ENCODE data around the gene TYROBP.

TYROBP gene

GRCh38 chr19:35943321-35944301, 35.5 kb upstream of the TYROBP start:
- Histone ChIP-seq H3K27ac (ENCODE audit: low read length) (no peak overlapping the region), H3K4me1 (ENCODE audit: insufficient read depth, low read length) (peaks cover 8% of the 10 kb centered on the region), H3K9ac (ENCODE audit: low read depth, low read length) (no peak overlapping the region), H3K79me2 (ENCODE audit: insufficient read depth, low read length) (0 out of 2 replicates have a peak, but pooled peaks cover 3% of the 10 kb centered on the region), H3K9me3 (ENCODE audit: insufficient read depth, low read length, severe bottlenecking) (no peaks in the 10 kb centered on the region), H2AFZ (ENCODE audit: low read depth, low read length) (no peak overlapping the region), H3K4me3 (ENCODE audit: low read depth in 1 of 2, low read length in 2 of 2) (no peak overlapping the region), H3K27me3 (ENCODE audit: insufficient read depth, low read length, poor library complexity) (no peaks in the 10 kb centered on the region), H4K20me1 (ENCODE audit: insufficient read depth, low read length) (peaks cover 22% of the 10 kb centered on the region), H3K36me3 (ENCODE audit: insufficient read depth, low read length) (peaks cover 32% of the 10 kb centered on the region), H3K4me2 (ENCODE audit: insufficient read depth, low read length) (no peak overlapping the region)
- DNase-seq = no peak
- no peak for ATAC-seq (ENCODE audit: insufficient read depth, low read depth)
- TF ChIP-seq EZH2 (IDR thresholded peaks at IDR 0.05; ENCODE audit: borderline replicate concordance, low read depth, low read length, severe bottlenecking) (no peak), CTCF (IDR thresholded peaks at IDR 0.05; ENCODE audit: borderline replicate concordance, extremely low read depth, low read length, poor library complexity, severe bottlenecking) (no peak)

GRCh38 chr19:35942235-35942634, 34.1 kb upstream of the TYROBP start:
- ATAC-seq (ENCODE audit: insufficient read depth, low read depth) = no peak
- H3K27ac ChIP-seq (ENCODE audit: low read length) = no peak overlapping the region
- no peaks in the 10 kb centered on the region for H3K9me3 ChIP-seq (ENCODE audit: insufficient read depth, low read length, severe bottlenecking)
- peaks cover 17% of the 10 kb centered on the region for H3K79me2 ChIP-seq (ENCODE audit: insufficient read depth, low read length)
- H2AFZ ChIP-seq (ENCODE audit: low read depth, low read length) = no peak overlapping the region
- H3K36me3 ChIP-seq (ENCODE audit: insufficient read depth, low read length) = peaks cover 32% of the 10 kb centered on the region
- DNase-seq = no peak
- no peak overlapping the region for H3K9ac ChIP-seq (ENCODE audit: low read depth, low read length)
- no peak overlapping the region for H3K4me2 ChIP-seq (ENCODE audit: insufficient read depth, low read length)
- H3K27me3 ChIP-seq (ENCODE audit: insufficient read depth, low read length, poor library complexity) = no peaks in the 10 kb centered on the region
- TF ChIP-seq CTCF (IDR thresholded peaks at IDR 0.05; ENCODE audit: borderline replicate concordance, extremely low read depth, low read length, poor library complexity, severe bottlenecking) = no peak
- no peak for TF ChIP-seq EZH2 (IDR thresholded peaks at IDR 0.05; ENCODE audit: borderline replicate concordance, low read depth, low read length, severe bottlenecking)
- H3K4me3 ChIP-seq (ENCODE audit: low read depth in 1 of 2, low read length in 2 of 2) = no peak overlapping the region
- H3K4me1 ChIP-seq (ENCODE audit: insufficient read depth, low read length) = peaks cover 21% of the 10 kb centered on the region
- H4K20me1 ChIP-seq (ENCODE audit: insufficient read depth, low read length) = peaks cover 34% of the 10 kb centered on the region

DNA sequence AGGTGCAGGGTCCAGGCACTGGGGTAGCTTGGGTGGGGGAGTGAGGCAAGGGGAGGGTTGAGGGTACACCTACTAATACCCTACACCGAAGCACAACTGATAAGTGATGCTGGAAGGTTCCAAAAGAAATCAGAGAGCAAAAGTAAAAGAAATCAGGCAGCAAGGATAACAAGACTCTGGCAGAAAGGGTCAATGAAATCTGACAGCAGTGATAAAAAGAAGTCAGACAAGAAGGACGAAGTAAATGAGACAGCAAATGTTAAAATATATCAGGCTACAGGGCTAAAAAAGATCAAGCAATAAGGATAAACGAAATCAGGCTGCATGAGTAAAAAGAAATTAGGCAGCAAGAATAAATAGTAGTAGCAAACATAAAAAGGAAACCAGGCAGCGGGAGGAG, 32.7 kb upstream of the TYROBP start:
- Histone ChIP-seq H3K79me2 (ENCODE audit: insufficient read depth, low read length) (peaks cover 29% of the 10 kb centered on the region), H4K20me1 (ENCODE audit: insufficient read depth, low read length) (peaks cover 31% of the 10 kb centered on the region), H3K4me2 (ENCODE audit: insufficient read depth, low read length) (no peak overlapping the region), H3K27ac (ENCODE audit: low read length) (no peak overlapping the region), H3K4me1 (ENCODE audit: insufficient read depth, low read length) (peaks cover 31% of the 10 kb centered on the region), H2AFZ (ENCODE audit: low read depth, low read length) (no peak overlapping the region), H3K27me3 (ENCODE audit: insufficient read depth, low read length, poor library complexity) (no peaks in the 10 kb centered on the region), H3K9ac (ENCODE audit: low read depth, low read length) (no peak overlapping the region), H3K9me3 (ENCODE audit: insufficient read depth, low read length, severe bottlenecking) (no peaks in the 10 kb centered on the region), H3K36me3 (ENCODE audit: insufficient read depth, low read length) (peaks cover 32% of the 10 kb centered on the region), H3K4me3 (ENCODE audit: low read depth in 1 of 2, low read length in 2 of 2) (no peak overlapping the region)
- no peak for DNase-seq
- ATAC-seq (ENCODE audit: insufficient read depth, low read depth) = no peak
- TF ChIP-seq CTCF (IDR thresholded peaks at IDR 0.05; ENCODE audit: borderline replicate concordance, extremely low read depth, low read length, poor library complexity, severe bottlenecking) (no peak), EZH2 (IDR thresholded peaks at IDR 0.05; ENCODE audit: borderline replicate concordance, low read depth, low read length, severe bottlenecking) (no peak)
